K562 (cell line): Measurements from ENCODE around the gene CTDSPL2. TPM values are rescaled to one million over a fixed set of nuclear protein-coding genes. Genes with fewer than 3 reads are reported as not detected.

Experiments used
- ATF6 ChIP-seq: sonication (generic); formaldehyde crosslinking; IDR thresholded peaks from 2 replicates; pipeline ENCODE4 v1.4.0; 2020; ENCODE audit warnings: mild to moderate bottlenecking, missing genetic modification reagents
- CEBPG ChIP-seq, 3 experiments: fragments of 200-800 bp in 1 of 3; sonication (Bioruptor generic) in 1 of 3; sonication (generic) in 1 of 3; formaldehyde crosslinking in 1 of 3; IDR thresholded peaks in 2 of 3; conservative IDR thresholded peaks in 1 of 3; 2 replicates each; pipeline versions ENCODE4 v1.6.1 to v1.8.0; 2016 to 2022; ENCODE audit warnings: missing compliant biosample characterization in 2 of 3, missing genetic modification characterization in 2 of 3, mild to moderate bottlenecking in 1 of 3, missing genetic modification reagents in 1 of 3
- DDX20 ChIP-seq: fragments of 450-650 bp; IDR thresholded peaks from 2 replicates; pipeline ENCODE4 v1.6.1; 2016; ENCODE audit warnings: missing genetic modification characterization, low read depth, mild to moderate bottlenecking, missing compliant biosample characterization, moderate library complexity
- MTA3 ChIP-seq: fragments of 450-650 bp; formaldehyde crosslinking; IDR thresholded peaks from 2 replicates; pipeline ENCODE4 v1.6.1; 2017; ENCODE audit warnings: mild to moderate bottlenecking, borderline replicate concordance
- MXD1 ChIP-seq: fragments of 250-450 bp; sonication (Bioruptor Pico); IDR thresholded peaks from 2 replicates; pipeline ENCODE4 v1.8.0; 2021; ENCODE audit warnings: borderline replicate concordance, mild to moderate bottlenecking, moderate library complexity; ENCODE audit not compliant: poor library complexity, severe bottlenecking
- PTTG1 ChIP-seq: fragments of 450-650 bp; IDR thresholded peaks from 2 replicates; pipeline ENCODE4 v1.6.1; 2016; ENCODE audit warnings: low read depth, mild to moderate bottlenecking, missing genetic modification characterization, missing compliant biosample characterization
- RBM25 ChIP-seq: fragments of 200-400 bp; formaldehyde crosslinking; IDR thresholded peaks from 2 replicates; pipeline ENCODE4 v1.6.1; 2018; ENCODE audit warnings: low read length, low read depth, moderate library complexity; ENCODE audit not compliant: severe bottlenecking
- RCOR1 ChIP-seq, 2 experiments: IDR thresholded peaks; 2 replicates each; pipeline ENCODE4 v1.6.1; 2012; ENCODE audit warnings: low read depth in 2 of 2, low read length in 2 of 2, borderline replicate concordance in 1 of 2, improper control_type of control experiment in 1 of 2
- STAG1 ChIP-seq: sonication (generic); formaldehyde crosslinking; IDR thresholded peaks from 2 replicates; pipeline ENCODE4 v1.5.0; 2020; ENCODE audit warnings: missing genetic modification reagents, borderline replicate concordance
- TAL1 ChIP-seq: fragments of 450-650 bp; IDR thresholded peaks from 2 replicates; pipeline ENCODE4 v1.6.1; 2016; ENCODE audit warnings: mild to moderate bottlenecking
- WHSC1 ChIP-seq: IDR thresholded peaks from one replicate; pipeline ENCODE4 v1.6.1; 2012; ENCODE audit warnings: low read length, control low read depth, inconsistent platforms
- XRCC3 ChIP-seq: fragments of 450-650 bp; IDR thresholded peaks from 2 replicates; pipeline ENCODE4 v1.6.1; 2017; ENCODE audit warnings: mild to moderate bottlenecking, moderate library complexity
- ZNF133 ChIP-seq: fragments of 250-450 bp; sonication (Bioruptor Pico); IDR thresholded peaks from 2 replicates; pipeline ENCODE4 v1.4.0; 2020; ENCODE audit warnings: mild to moderate bottlenecking
- ZNF184 ChIP-seq: sonication (generic); formaldehyde crosslinking; IDR thresholded peaks from 2 replicates; pipeline ENCODE4 v1.5.0; 2020; ENCODE audit warnings: missing genetic modification reagents
- ZNF197 ChIP-seq: fragments of 200-800 bp; sonication (Bioruptor generic); IDR thresholded peaks from 2 replicates; pipeline ENCODE4 v1.6.1; 2016; ENCODE audit warnings: low read depth, missing genetic modification characterization, missing compliant biosample characterization
- ZNF431 ChIP-seq: sonication (generic); formaldehyde crosslinking; IDR thresholded peaks from 2 replicates; pipeline ENCODE4 v1.8.0; 2022; ENCODE audit warnings: mild to moderate bottlenecking, missing genetic modification reagents
- ZNF764 ChIP-seq: fragments of 250-450 bp; sonication (Bioruptor Pico); IDR thresholded peaks from 2 replicates; pipeline ENCODE4 v1.4.0; 2020; ENCODE audit warnings: low read depth, mild to moderate bottlenecking, moderate library complexity
- polyA plus RNA-seq, 8 experiments: library from polyadenylated mRNA; depleted of rRNA in 4 of 8; stranded (reverse) in 5 of 8; unstranded in 3 of 8; fragments of >200 nt; fragmentation: Nextera tagmentation in 2 of 8; fragmentation: Illumina TruSeq in 1 of 8; extraction: Ambion mirVana in 2 of 8; extraction: Trizol in 1 of 8; gene quantifications; 2 replicates each; pipeline versions ENCODE4 v1.2.1 to v1.2.3, GENCODE V29; 2011 to 2014; ENCODE audit warnings: inconsistent platforms in 1 of 8, missing spikeins in 1 of 8
- total RNA-seq, 7 experiments: library from RNA; depleted of rRNA in 6 of 7; stranded (reverse); fragments of >200 nt in 6 of 7; fragmentation: Illumina TruSeq in 2 of 7; extraction: Trizol in 2 of 7; gene quantifications; 2 replicates each; pipeline versions ENCODE4 v1.2.1 to v1.2.3, GENCODE V29; 2011 to 2021; ENCODE audit warnings: low replicate concordance in 1 of 7
- TF ChIP-seq, protein P1 (sequence below), 2 experiments: fragments of 450-650 bp; IDR thresholded peaks; 2 replicates each; pipeline ENCODE4 v1.6.1; 2018; ENCODE audit warnings: mild to moderate bottlenecking in 2 of 2, low read depth in 1 of 2; ENCODE audit not compliant: partially characterized antibody in 2 of 2
- TF ChIP-seq, protein P2 (sequence below): fragments of 450-650 bp; IDR thresholded peaks from one replicate; pipeline ENCODE4 v1.6.1; 2018; ENCODE audit warnings: mild to moderate bottlenecking, moderate library complexity; ENCODE audit not compliant: partially characterized antibody

The CTDSPL2 gene
- total and polyA plus RNA-seq, 9 of the 15 experiments (the other 6 are each of a cell fraction or from before 2014, with no cell fraction given) = 16.8 to 79.0 (median 53.1) TPM

GRCh38 chr15:44426975-44427755 is at the start of gene CTDSPL2 (continued):
- no peak for TF ChIP-seq PTTG1 (tag)
- TF ChIP-seq WHSC1 = no peak
- TF ChIP-seq ATF6 = peak; percentile 86; the same call in 1 of the 2 replicates
- no peak for TF ChIP-seq ZNF431
- TF ChIP-seq CEBPG (CRISPR knock-in tag; IDR thresholded peaks at IDR 0.05) = peak; percentile 54; the same call in 1 of the 2 replicates
- TF ChIP-seq CEBPG (tag; conservative IDR thresholded peaks at IDR 0.05 in 1 of 2, IDR thresholded peaks at IDR 0.05 in 1 of 2) = no peak
- no peak for TF ChIP-seq ZNF764 (CRISPR knock-in tag)
- TF ChIP-seq TAL1 = no peak
- peak; percentile 98 for TF ChIP-seq MTA3
- no peak for TF ChIP-seq STAG1 (CRISPR knock-in tag)
- TF ChIP-seq MXD1 (CRISPR knock-in tag) = no peak
- no peak for TF ChIP-seq XRCC3
- TF ChIP-seq ZNF184 (CRISPR knock-in tag) = no peak
- no peak for TF ChIP-seq RBM25
- TF ChIP-seq ZNF197 = no peak
- TF ChIP-seq ZNF133 (CRISPR knock-in tag) = no peak
- TF ChIP-seq, protein P1, sequence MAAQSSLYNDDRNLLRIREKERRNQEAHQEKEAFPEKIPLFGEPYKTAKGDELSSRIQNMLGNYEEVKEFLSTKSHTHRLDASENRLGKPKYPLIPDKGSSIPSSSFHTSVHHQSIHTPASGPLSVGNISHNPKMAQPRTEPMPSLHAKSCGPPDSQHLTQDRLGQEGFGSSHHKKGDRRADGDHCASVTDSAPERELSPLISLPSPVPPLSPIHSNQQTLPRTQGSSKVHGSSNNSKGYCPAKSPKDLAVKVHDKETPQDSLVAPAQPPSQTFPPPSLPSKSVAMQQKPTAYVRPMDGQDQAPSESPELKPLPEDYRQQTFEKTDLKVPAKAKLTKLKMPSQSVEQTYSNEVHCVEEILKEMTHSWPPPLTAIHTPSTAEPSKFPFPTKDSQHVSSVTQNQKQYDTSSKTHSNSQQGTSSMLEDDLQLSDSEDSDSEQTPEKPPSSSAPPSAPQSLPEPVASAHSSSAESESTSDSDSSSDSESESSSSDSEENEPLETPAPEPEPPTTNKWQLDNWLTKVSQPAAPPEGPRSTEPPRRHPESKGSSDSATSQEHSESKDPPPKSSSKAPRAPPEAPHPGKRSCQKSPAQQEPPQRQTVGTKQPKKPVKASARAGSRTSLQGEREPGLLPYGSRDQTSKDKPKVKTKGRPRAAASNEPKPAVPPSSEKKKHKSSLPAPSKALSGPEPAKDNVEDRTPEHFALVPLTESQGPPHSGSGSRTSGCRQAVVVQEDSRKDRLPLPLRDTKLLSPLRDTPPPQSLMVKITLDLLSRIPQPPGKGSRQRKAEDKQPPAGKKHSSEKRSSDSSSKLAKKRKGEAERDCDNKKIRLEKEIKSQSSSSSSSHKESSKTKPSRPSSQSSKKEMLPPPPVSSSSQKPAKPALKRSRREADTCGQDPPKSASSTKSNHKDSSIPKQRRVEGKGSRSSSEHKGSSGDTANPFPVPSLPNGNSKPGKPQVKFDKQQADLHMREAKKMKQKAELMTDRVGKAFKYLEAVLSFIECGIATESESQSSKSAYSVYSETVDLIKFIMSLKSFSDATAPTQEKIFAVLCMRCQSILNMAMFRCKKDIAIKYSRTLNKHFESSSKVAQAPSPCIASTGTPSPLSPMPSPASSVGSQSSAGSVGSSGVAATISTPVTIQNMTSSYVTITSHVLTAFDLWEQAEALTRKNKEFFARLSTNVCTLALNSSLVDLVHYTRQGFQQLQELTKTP (IDR thresholded peaks at IDR 0.05; ENCODE audit: low read depth in 1 of 2, partially characterized antibody in 2 of 2) = peak in 1 of 2 experiments; percentile 82
- TF ChIP-seq, protein P2, sequence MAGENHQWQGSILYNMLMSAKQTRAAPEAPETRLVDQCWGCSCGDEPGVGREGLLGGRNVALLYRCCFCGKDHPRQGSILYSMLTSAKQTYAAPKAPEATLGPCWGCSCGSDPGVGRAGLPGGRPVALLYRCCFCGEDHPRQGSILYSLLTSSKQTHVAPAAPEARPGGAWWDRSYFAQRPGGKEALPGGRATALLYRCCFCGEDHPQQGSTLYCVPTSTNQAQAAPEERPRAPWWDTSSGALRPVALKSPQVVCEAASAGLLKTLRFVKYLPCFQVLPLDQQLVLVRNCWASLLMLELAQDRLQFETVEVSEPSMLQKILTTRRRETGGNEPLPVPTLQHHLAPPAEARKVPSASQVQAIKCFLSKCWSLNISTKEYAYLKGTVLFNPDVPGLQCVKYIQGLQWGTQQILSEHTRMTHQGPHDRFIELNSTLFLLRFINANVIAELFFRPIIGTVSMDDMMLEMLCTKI = no peak
- TF ChIP-seq DDX20 (tag) = no peak
- peak; percentile 56 to 94; a peak in 3 of 4 replicates for TF ChIP-seq RCOR1 (IDR thresholded peaks at IDR 0.05; ENCODE audit: borderline replicate concordance in 1 of 2, low read depth in 2 of 2, low read length in 2 of 2)
